CD4-positive, alpha-beta T cell treated with Interleukin-4 for 1 hour (primary cell): Measurements from ENCODE around the gene TUBA1C.
"Not testable (repeated sequence)": the region's sequence is repeated elsewhere in the genome, so short reads cannot be mapped to it uniquely, and the experiment has no call there.

Experiments
- DNase-seq, 2 donors: peaks; one replicate each; pipeline ENCODE4 v3.0.0-alpha.2; 2020 to 2022

TUBA1C gene

DNA sequence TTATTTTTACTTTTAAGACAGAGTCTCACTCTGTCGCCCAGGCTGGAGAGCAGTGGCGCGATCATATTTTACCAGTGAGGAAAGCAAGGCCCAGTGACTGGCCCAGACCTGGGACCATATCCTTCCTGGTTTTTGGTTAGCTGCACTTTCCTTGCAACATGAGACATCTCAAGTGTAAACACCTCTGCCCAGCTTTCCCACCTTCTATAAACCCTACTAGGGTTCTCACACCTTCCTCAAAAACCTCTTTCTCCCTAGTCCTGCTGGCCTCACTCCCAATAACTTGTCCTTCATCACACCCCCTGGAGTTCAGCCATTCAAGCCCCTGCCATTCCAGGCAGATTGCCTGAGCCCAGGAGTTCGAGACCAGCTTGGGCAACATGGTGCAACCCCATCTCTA lies 19.8 kb downstream of the TUBA1C start:
- DNase-seq = no peak

- no peak for DNase-seq
These were observed 23.0 kb downstream of the TUBA1C start for GRCh38 chr12:49287876-49288275.

- peak; percentile 77 to 80 for DNase-seq
These were observed 23.6 kb downstream of the TUBA1C start for GRCh38 chr12:49288412-49288853.

DNA sequence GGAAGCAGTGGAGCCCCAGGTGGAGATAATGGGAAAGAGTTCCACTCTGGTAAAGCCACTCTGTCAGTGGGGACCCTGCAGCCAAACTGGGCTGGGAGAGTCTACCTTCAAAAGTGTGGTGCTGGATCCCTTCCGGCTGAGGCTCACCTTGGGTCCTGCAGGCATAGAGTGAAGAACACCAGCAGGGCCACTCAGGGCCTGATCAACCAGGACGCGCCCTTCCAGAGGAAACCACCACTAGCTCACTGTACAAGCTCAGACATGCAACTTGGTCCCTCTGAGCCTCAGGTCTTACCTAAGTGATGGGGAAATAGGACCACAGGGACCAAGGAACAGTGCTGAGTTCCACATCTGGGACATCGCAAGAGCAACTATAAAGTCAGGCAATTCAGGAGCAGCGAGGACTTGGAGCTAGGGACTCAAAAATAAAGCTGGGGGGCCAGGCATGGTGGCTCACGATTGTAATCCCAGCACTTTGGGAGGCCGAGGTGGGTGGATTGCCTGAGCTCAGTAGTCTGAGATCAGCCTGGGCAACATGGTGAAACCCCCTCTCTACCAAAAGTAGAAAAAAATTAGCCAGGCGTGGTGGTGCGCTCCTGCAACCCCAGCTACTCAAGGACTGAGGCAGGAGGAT lies 24.2 kb downstream of the TUBA1C start:
- no peak for DNase-seq

GRCh38 chr12:49292729-49293055 lies 27.8 kb downstream of the TUBA1C start:
- DNase-seq = no peak

- DNase-seq = no peak
These were observed 28.4 kb downstream of the TUBA1C start for GRCh38 chr12:49293056-49293956.

DNA sequence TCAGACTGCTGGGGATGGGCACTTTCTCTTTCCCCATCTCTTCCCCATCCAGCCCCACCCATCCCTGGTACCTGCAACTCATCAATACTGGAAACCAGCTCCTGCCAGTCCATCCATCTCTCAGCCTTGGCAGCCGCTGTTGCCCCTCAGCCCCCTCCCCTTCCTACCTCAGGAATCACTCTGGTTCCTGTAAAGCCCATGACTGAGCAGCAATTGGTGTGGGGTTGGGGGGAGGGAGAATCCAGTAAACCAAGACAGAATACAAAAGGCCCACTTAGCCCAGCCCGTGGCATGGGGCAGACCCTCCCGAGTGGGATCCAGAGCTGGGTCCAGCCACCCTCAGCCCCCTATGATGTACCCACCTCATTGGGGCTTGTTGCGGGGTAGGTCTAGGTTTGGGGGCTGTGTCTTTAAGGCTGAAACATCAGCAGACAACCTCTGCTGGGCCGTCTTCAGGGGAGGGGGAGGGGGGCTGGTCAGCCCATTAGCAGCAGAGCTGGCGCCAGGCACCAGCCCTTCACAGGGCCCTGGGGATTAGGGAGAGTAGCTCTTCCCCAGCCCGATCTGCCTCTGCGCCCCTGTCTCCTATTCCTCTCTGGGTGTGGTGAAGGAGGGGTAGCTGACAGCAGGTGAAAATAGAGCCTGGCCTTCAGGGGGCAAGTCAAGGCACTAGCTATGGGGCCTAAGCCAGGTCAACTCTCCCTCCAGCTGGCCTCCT lies 29.4 kb downstream of the TUBA1C start:
- no peak for DNase-seq

DNA sequence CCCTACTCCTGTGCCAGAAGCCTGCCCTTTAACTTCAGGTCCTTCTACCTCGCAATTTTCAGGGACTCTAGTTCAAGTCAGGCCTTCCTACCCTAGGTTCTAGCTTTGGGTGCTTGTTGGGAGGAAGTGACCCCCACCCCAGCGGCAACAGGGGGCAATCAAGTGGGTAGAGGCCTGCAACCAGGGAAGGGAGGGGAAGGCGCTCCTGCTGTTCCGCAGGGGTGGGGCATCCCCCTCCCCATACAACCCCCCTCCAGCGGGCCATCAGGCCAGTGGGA lies 29.9 kb downstream of the TUBA1C start:
- no peak for DNase-seq

GRCh38 chr12:49295082-49295936 lies 30.4 kb downstream of the TUBA1C start, which contains the start of gene PRPH:
PRPH (plus strand) TSS chr12:49295147; CDS start chr12:49295201, 54 bp downstream.
- DNase-seq = no peak

- DNase-seq = peak; percentile 61 to 65
These were observed 31.4 kb downstream of the TUBA1C start for GRCh38 chr12:49296034-49296835.

DNA sequence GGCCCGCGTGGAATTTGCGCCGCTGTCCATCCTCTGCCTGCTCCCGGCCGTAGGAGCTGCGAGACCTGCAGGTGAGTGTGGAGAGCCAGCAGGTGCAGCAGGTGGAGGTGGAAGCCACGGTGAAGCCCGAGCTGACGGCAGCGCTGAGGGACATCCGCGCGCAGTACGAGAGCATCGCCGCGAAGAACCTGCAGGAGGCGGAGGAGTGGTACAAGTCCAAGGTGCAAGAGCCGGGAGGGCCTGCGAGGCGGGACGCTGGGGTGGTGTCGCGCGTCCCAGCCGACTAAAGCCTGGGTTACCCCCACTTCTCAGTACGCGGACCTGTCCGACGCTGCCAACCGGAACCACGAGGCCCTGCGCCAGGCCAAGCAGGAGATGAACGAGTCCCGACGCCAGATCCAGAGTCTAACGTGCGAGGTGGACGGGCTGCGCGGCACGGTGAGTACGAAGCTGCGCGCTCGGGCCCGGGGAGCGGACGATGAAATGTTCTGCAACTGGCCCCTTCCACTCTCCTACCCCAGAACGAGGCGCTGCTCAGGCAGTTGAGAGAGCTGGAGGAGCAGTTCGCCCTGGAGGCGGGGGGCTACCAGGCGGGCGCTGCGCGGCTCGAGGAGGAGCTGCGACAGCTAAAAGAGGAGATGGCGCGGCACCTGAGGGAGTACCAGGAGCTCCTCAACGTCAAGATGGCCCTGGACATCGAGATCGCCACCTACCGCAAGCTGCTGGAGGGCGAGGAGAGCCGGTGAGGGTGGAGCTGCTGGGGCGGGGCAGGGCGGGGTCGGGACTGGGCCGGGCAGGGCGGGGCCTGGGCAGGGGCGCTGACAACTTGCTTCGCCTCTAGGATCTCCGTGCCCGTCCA lies 32.2 kb downstream of the TUBA1C start:
- DNase-seq = peak in 1 of 2 donors; percentile 32

- no peak for DNase-seq
These were observed 32.8 kb downstream of the TUBA1C start for GRCh38 chr12:49297695-49298060.

GRCh38 chr12:49298160-49298559 lies 33.3 kb downstream of the TUBA1C start:
- DNase-seq = no peak

- no peak for DNase-seq
These were observed 36.9 kb downstream of the TUBA1C start for GRCh38 chr12:49301760-49302159.

GRCh38 chr12:49304161-49304560 lies 39.3 kb downstream of the TUBA1C start:
- DNase-seq = no peak

- no peak for DNase-seq
These were observed 41.1 kb downstream of the TUBA1C start for GRCh38 chr12:49305762-49306510.

DNA sequence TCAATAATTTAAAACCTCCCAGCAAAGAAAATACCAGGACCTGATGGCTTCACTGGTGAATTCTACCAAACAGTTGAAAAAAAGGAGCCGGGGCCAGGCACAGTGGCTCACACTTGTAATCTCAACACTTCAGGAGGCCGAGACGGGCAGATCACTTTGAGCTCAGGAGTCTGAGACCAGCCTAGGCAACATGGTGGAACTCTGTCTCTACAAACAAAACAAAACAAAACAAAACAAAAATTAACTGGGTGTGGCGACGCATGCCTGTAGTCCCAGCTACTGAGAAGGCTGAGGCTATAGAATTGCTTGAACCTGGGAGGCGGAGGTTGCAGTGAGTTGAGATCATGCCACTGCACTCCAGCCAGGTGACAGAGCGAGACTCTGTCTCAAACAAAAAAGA lies 44.5 kb downstream of the TUBA1C start:
- DNase-seq = no peak

- DNase-seq = not testable (repeated sequence)
These were observed 45.6 kb downstream of the TUBA1C start for GRCh38 chr12:49310451-49311000.

GRCh38 chr12:49314811-49315210 lies 49.9 kb downstream of the TUBA1C start:
- no peak for DNase-seq

DNA sequence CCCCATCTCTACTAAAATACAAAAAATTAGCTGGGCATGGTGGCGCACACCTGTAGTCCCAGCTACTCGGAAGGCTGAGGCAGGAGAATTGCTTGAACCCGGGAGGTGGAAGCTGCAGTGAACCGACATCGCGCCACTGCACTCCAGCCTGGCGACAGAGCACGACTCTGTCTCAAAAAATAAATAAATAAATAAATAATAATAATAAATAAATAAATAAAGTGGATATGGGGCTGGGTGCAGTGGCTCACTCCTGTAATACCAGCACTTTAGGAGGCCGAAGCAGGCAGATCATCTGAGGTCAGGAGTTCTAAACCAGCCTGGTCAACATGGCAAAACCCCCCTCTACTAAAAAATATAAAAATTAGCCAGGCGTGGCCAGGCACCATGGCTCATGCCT lies 52.2 kb downstream of the TUBA1C start:
- DNase-seq = not testable (repeated sequence)
